Osteocyte (in vitro differentiated cells): ENCODE results near the gene DEPP1. TPM values are rescaled to one million over a fixed set of nuclear protein-coding genes. Genes with fewer than 3 reads are reported as not detected.

Experiments used
- DNase-seq: peaks from one replicate; pipeline ENCODE4 v3.0.0; 2021; ENCODE audit warnings: mixed read lengths; ENCODE audit not compliant: unreplicated experiment; ENCODE audit errors: extremely low spot score
- H3K27ac Mint-ChIP-seq: one replicate; pipeline ENCODE4 v1.8.0; 2021; ENCODE audit warnings: mild to moderate bottlenecking, mixed read lengths; ENCODE audit not compliant: unreplicated experiment
- H3K27me3 Mint-ChIP-seq: one replicate; pipeline ENCODE4 v1.8.0; 2021; ENCODE audit warnings: mixed read lengths; ENCODE audit not compliant: unreplicated experiment
- H3K36me3 Mint-ChIP-seq: one replicate; pipeline ENCODE4 v1.8.0; 2021; ENCODE audit warnings: mixed read lengths; ENCODE audit not compliant: unreplicated experiment
- H3K4me1 Mint-ChIP-seq: one replicate; pipeline ENCODE4 v1.8.0; 2021; ENCODE audit warnings: mixed read lengths; ENCODE audit not compliant: unreplicated experiment
- H3K4me3 Mint-ChIP-seq: one replicate; pipeline ENCODE4 v1.8.0; 2021; ENCODE audit warnings: mild to moderate bottlenecking, moderate library complexity, mixed read lengths; ENCODE audit not compliant: unreplicated experiment
- H3K9me3 Mint-ChIP-seq: one replicate; pipeline ENCODE4 v1.8.0; 2021; ENCODE audit warnings: mixed read lengths; ENCODE audit not compliant: unreplicated experiment
- CTCF ChIP-seq: fragments of 200-600 bp; sonication (generic); IDR thresholded peaks from 2 replicates; pipeline ENCODE4 v1.5.0; 2021; ENCODE audit warnings: antibody characterized with exemption, mild to moderate bottlenecking, moderate library complexity
- total RNA-seq: library from RNA; stranded (reverse); gene quantifications from 2 replicates; pipeline ENCODE4 v1.2.1, GENCODE V29; 2021

DEPP1 gene
- total RNA-seq, 1 donor from 2014 or later, result 10.3 TPM

- no peak for DNase-seq
- no peak for TF ChIP-seq CTCF
- H3K36me3 Mint-ChIP-seq, result peaks cover 8% of the 10 kb centered on the region
- peak overlapping the region; percentile 10 for H3K27ac Mint-ChIP-seq
- peak overlapping the region; percentile 82 for H3K4me3 Mint-ChIP-seq
- no peaks in the 10 kb centered on the region for H3K27me3 Mint-ChIP-seq
- H3K9me3 Mint-ChIP-seq, result peaks cover 4% of the 10 kb centered on the region
- peaks cover 57% of the 10 kb centered on the region for H3K4me1 Mint-ChIP-seq
These were observed 18.5 kb downstream of the DEPP1 start for GRCh38 chr10:44960088-44960460.

- Mint-ChIP-seq H3K4me1 (peaks cover 51% of the 10 kb centered on the region), H3K4me3 (peak within 1 kb of the TSS; percentile 82), H3K9me3 (peaks cover 4% of the 10 kb centered on the region), H3K36me3 (peaks cover 8% of the 10 kb centered on the region), H3K27ac (peak within 1 kb of the TSS; percentile 47), H3K27me3 (no peaks in the 10 kb centered on the region)
- DNase-seq, result peak; percentile 92
- TF ChIP-seq CTCF, result no peak
These were observed 19.1 kb downstream of the DEPP1 start, which contains the start of gene RASSF4 for GRCh38 chr10:44959247-44960087. RASSF4 (plus strand) TSS chr10:44959802; CDS start chr10:44970203, 10,401 bp downstream.

- TF ChIP-seq CTCF, result no peak
- H3K4me1 Mint-ChIP-seq, result peaks cover 45% of the 10 kb centered on the region
- H3K36me3 Mint-ChIP-seq, result peaks cover 8% of the 10 kb centered on the region
- no peak for DNase-seq
- peak overlapping the region; percentile 82 for H3K4me3 Mint-ChIP-seq
- peaks cover 4% of the 10 kb centered on the region for H3K9me3 Mint-ChIP-seq
- no peaks in the 10 kb centered on the region for H3K27me3 Mint-ChIP-seq
- peak overlapping the region; percentile 47 for H3K27ac Mint-ChIP-seq
These were observed 19.7 kb downstream of the DEPP1 start for GRCh38 chr10:44958898-44959246.

DNA sequence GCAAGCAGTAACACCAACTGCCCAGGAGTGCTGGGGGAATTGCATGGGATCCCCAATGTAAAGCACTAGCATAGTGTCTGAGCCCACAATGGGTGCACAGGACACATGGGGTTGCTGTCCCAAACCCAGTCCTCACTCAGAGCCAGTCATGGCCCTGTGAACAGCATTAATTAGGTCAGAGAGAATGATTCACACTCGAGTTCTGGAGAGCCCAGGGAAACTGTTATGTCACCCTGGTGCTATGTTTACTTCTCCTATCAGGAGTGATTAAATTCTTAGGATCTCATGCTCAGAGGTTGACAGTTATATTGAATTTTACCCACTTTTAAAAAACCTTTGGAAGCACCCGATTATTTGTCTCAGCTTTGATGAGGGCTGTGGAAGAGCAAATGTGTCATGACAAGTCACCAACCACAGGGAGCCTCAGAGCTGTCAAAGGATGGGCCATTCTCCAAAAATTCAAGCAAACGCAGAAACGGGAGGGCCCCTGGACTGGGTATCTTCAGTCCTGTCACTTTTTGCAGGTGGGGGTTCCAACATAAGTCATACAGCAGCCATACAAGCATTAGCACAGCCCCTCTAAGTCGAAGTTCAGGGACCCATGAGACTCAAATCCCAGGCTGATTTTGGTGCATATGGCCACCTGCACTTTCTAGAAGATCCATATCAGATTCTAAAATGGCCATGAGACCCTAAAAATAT lies 20.3 kb downstream of the DEPP1 start:
- H3K36me3 Mint-ChIP-seq, result peaks cover 8% of the 10 kb centered on the region
- peak overlapping the region; percentile 47 for H3K27ac Mint-ChIP-seq
- peaks cover 4% of the 10 kb centered on the region for H3K9me3 Mint-ChIP-seq
- H3K27me3 Mint-ChIP-seq, result no peaks in the 10 kb centered on the region
- TF ChIP-seq CTCF, result no peak
- DNase-seq, result no peak
- H3K4me3 Mint-ChIP-seq, result peak overlapping the region; percentile 82
- H3K4me1 Mint-ChIP-seq, result peaks cover 43% of the 10 kb centered on the region
